Thoracic aorta (tissue), 2 donors: Measurements from ENCODE around the gene VPS37B. TPM values are rescaled to one million over a fixed set of nuclear protein-coding genes. Genes with fewer than 3 reads are reported as not detected.
"Not testable (repeated sequence)": the region's sequence is repeated elsewhere in the genome, so short reads cannot be mapped to it uniquely, and the experiment has no call there.

Experiments used
- ATAC-seq: fragments of 150-250 bp; one replicate; pipeline ENCODE4 v1.8.0; 2017; ENCODE audit warnings: low read depth; ENCODE audit not compliant: insufficient number of reproducible peaks, low FRiP score
- DNase-seq: peaks from one replicate; pipeline ENCODE4 v3.0.0-alpha.2; 2020; ENCODE audit warnings: low spot score
- H3K27ac ChIP-seq, 2 donors: fragments of 200-600 bp; sonication (generic); 1 replicate in 1 of 2; 2 replicates in 1 of 2; pipeline ENCODE4 v1.5.1; 2016; ENCODE audit warnings: mild to moderate bottlenecking in 2 of 2, moderate library complexity in 2 of 2
- H3K27me3 ChIP-seq: fragments of 200-600 bp; sonication (generic); replicated peaks from 2 replicates; pipeline ENCODE4 v1.6.0; 2016; ENCODE audit warnings: mild to moderate bottlenecking; ENCODE audit not compliant: insufficient read depth
- H3K36me3 ChIP-seq: fragments of 200-600 bp; sonication (generic); one replicate; pipeline ENCODE4 v1.5.1; 2016
- H3K4me1 ChIP-seq, 2 donors: fragments of 200-600 bp; sonication (generic); 1 replicate in 1 of 2; 2 replicates in 1 of 2; pipeline versions ENCODE4 v1.5.1 to v1.6.0; 2016; ENCODE audit warnings: low read depth in 2 of 2, mild to moderate bottlenecking in 1 of 2; ENCODE audit not compliant: control insufficient read depth in 1 of 2
- H3K4me3 ChIP-seq: fragments of 200-600 bp; sonication (generic); 2 replicates; pipeline ENCODE4 v1.5.1; 2016; ENCODE audit warnings: mild to moderate bottlenecking
- H3K9me3 ChIP-seq: fragments of 200-600 bp; sonication (generic); 2 replicates; pipeline ENCODE4 v1.5.1; 2016
- CTCF ChIP-seq: fragments of 200-600 bp; sonication (generic); IDR thresholded peaks from one replicate; pipeline ENCODE4 v1.5.1; 2019; ENCODE audit warnings: antibody characterized with exemption
- total RNA-seq, 2 donors: library from RNA; depleted of rRNA; stranded (reverse); fragments of >200 nt; gene quantifications; one replicate each; pipeline versions ENCODE4 v1.1.0 to v1.2.3, GENCODE V29; 2016

Gene VPS37B
- total RNA-seq, 2 donors from 2014 or later: 30.9 to 50.1 TPM

GRCh38 chr12:122920687-122921086, 24.8 kb upstream of the VPS37B start:
- Histone ChIP-seq H3K4me1 (peaks cover 9 to 23% of the 10 kb centered on the region in 2 donors), H3K36me3 (no peaks in the 10 kb centered on the region), H3K27ac (no peak overlapping the region), H3K9me3 (no peaks in the 10 kb centered on the region), H3K27me3 (no peaks in the 10 kb centered on the region), H3K4me3 (no peak overlapping the region)
- ATAC-seq (no peak), DNase-seq (no peak)
- TF ChIP-seq CTCF: no peak

GRCh38 chr12:122918827-122919226, 22.9 kb upstream of the VPS37B start:
- DNase-seq (no peak), ATAC-seq (no peak)
- Histone ChIP-seq H3K4me1 (peaks cover 9 to 24% of the 10 kb centered on the region in 2 donors), H3K4me3 (no peak overlapping the region), H3K27ac (no peak overlapping the region), H3K9me3 (no peaks in the 10 kb centered on the region), H3K36me3 (no peaks in the 10 kb centered on the region), H3K27me3 (no peaks in the 10 kb centered on the region)
- TF ChIP-seq CTCF: no peak

GRCh38 chr12:122917507-122918121, 21.7 kb upstream of the VPS37B start:
- H3K9me3 ChIP-seq: no peaks in the 10 kb centered on the region
- ATAC-seq (peak; percentile 21), DNase-seq (no peak)
- no peak for TF ChIP-seq CTCF
- H3K27me3 ChIP-seq: no peaks in the 10 kb centered on the region
- H3K36me3 ChIP-seq: no peaks in the 10 kb centered on the region
- peaks cover 9 to 24% of the 10 kb centered on the region in 2 donors for H3K4me1 ChIP-seq
- H3K27ac ChIP-seq: peak overlapping the region; percentile 61
- H3K4me3 ChIP-seq: peak overlapping the region; percentile 12

GRCh38 chr12:122909442-122910288, 13.7 kb upstream of the VPS37B start:
- H3K36me3 ChIP-seq: no peaks in the 10 kb centered on the region
- no peak overlapping the region for H3K27ac ChIP-seq
- TF ChIP-seq CTCF: no peak
- H3K9me3 ChIP-seq: no peaks in the 10 kb centered on the region
- no peak overlapping the region for H3K4me3 ChIP-seq
- DNase-seq: no peak
- H3K4me1 ChIP-seq: no peaks in the 10 kb centered on the region
- ATAC-seq: no peak
- no peaks in the 10 kb centered on the region for H3K27me3 ChIP-seq

GRCh38 chr12:122908915-122909314, 13.0 kb upstream of the VPS37B start:
- Histone ChIP-seq H3K4me1 (no peaks in the 10 kb centered on the region), H3K27ac (no peak overlapping the region), H3K9me3 (no peaks in the 10 kb centered on the region), H3K4me3 (no peak overlapping the region), H3K36me3 (no peaks in the 10 kb centered on the region), H3K27me3 (no peaks in the 10 kb centered on the region)
- TF ChIP-seq CTCF: no peak
- no peak for DNase-seq
- ATAC-seq: no peak

GRCh38 chr12:122905258-122905657, 9.3 kb upstream of the VPS37B start:
- DNase-seq, ATAC-seq: not testable (repeated sequence)

More at GRCh38 chr12:122905258-122905657, 9.3 kb upstream of the VPS37B start:
- H3K4me3 ChIP-seq, H3K9me3 ChIP-seq, H3K27me3 ChIP-seq, H3K27ac ChIP-seq, H3K36me3 ChIP-seq, H3K4me1 ChIP-seq: not testable (repeated sequence)
